Left lobe of liver (tissue), 2 donors: ENCODE results near the gene F10. TPM values are rescaled to one million over a fixed set of nuclear protein-coding genes. Genes with fewer than 3 reads are reported as not detected.
"Not testable (repeated sequence)": the region's sequence is repeated elsewhere in the genome, so short reads cannot be mapped to it uniquely, and the experiment has no call there.

ENCODE experiments used
- ATAC-seq: fragments of 200-7000 bp; cut with Tn5 transposase; one replicate; pipeline ENCODE4 v1.9.1; 2020; ENCODE audit warnings: mild to moderate bottlenecking, moderate library complexity
- DNase-seq: peaks from one replicate; pipeline ENCODE4 v3.0.0-alpha.2; 2020; ENCODE audit warnings: low spot score
- total RNA-seq: library from RNA; stranded (reverse); gene quantifications from one replicate; pipeline ENCODE4 v1.2.1, GENCODE V29; 2021
- donor health status: DM: no; HTN: no; CAD: no; lungs with moderate emphysema.
- donor health status: DM: no; HTN: yes; CAD: no.

F10 gene
- 124 TPM for total RNA-seq

DNA sequence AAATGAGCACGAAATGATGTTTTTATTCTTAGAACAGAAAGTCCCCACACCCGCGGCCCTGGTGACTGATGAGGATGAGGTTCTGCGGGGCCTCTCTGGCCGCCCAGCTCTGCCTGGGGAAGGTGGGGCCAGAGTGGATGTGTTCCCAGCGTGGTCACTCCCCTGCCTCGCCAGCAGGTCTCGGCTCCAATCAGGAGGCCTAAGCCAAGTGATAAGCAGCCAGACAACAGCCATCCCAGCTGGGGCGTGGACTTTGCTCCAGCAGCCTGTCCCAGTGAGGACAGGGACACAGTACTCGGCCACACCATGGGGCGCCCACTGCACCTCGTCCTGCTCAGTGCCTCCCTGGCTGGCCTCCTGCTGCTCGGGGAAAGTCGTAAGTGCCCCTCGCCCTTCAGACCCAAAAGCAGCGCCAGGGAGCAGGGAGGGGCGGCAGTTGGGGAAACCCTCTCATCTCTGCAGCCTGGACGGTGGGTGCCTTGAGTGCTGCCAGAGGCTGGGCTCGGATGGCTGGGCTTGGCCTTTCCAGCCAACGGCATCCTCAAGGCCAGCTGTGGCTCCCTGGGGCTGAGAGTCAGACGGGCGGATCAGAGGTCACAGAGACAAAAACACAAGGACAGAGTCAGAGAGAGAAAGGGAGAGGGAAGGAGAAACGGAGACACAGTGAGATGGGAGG, at the start of gene F10:
Gene F10, plus strand, starts transcription at position 250 of the 676 bp plus-strand sequence. Its CDS starts 57 bp downstream, at position 307.
- peak; percentile 90 for ATAC-seq
- peak; percentile 95 for DNase-seq

- DNase-seq = no peak
- ATAC-seq = no peak
Observed at GRCh38 chr13:113073942-113074341, 48.7 kb upstream of the F10 start.

GRCh38 chr13:113074401-113074800, 48.2 kb upstream of the F10 start:
- ATAC-seq (no peak), DNase-seq (no peak)

DNA sequence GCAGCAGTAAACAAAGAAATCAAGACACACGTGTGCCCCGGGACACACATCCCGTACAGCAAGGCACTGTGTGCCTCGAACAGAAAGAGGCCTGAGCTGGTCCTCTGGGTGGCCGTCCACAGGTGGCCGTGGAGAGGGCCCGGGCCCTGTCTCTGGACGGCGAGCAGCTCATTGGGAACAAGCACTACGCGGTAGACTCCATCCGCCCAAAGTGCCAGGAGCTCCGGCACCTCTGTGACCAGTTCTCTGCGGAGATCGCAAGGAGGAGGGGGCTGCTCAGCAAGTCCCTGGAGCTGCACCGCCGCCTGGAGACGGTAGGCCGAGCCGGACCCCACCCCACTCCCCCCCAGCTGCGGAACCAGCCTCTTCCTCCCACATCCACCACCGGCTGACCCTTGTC, 47.7 kb upstream of the F10 start:
- DNase-seq (no peak), ATAC-seq (no peak)

DNA sequence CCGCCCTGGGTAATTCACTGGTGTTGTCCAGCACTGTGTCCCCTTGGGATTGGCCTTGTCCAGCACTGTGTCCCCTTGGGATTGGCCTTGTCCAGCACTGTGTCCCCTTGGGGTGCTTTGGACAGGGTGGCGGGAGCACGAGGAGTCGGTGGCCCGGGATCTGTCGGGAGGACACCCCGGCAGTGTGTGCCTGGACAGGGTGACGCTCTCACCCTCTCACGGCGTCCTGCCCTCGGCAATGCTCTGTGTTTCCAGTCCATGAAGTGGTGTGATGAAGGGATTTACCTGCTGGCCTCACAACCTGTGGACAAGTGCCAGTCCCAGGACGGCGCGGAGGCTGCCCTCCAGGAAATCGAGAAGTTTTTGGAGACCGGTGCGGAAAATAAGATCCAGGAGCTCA, 46.9 kb upstream of the F10 start:
- DNase-seq = no peak

DNA sequence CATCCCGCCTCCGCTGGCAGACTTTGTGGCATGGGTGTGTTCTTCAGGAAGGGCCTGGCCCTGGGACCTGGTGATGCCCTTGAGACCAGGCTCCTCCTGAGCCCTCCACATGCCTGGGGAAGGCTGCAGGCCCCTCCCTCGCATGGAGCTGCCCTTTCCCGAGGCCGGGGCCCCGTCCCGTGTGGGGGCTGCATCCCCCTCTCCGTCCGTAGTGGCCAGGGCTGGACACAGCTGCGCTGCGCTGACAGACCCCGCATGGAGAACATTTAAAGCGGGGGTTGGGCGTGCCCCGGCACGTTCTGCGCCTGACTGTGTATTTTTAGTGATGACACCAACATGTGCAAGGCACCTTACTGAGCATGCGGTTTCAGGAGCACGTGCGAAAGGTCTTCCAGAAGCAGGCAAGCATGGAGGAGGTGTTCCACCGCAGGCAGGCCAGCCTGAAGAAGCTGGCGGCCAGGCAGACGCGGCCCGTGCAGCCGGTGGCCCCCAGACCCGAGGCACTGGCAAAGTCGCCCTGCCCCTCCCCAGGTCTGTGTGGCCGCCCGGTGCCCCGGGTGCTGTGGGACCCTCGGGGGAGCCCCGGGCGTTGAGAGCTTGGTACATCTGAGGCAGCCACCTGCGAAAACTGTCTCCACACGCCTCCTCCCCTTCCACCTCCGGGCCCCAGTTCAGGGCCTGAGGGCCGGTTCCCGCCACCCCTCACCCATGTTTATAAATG, 45.8 kb upstream of the F10 start:
- no peak for ATAC-seq

More for the DNA sequence above, 46.9 kb upstream of the F10 start:
- ATAC-seq = no peak

GRCh38 chr13:113077566-113077952, 45.0 kb upstream of the F10 start:
- no peak for ATAC-seq
- DNase-seq = no peak

More for the DNA sequence above, 45.8 kb upstream of the F10 start:
- no peak for DNase-seq

GRCh38 chr13:113077953-113078901, 44.4 kb upstream of the F10 start:
- no peak for DNase-seq
- no peak for ATAC-seq

DNA sequence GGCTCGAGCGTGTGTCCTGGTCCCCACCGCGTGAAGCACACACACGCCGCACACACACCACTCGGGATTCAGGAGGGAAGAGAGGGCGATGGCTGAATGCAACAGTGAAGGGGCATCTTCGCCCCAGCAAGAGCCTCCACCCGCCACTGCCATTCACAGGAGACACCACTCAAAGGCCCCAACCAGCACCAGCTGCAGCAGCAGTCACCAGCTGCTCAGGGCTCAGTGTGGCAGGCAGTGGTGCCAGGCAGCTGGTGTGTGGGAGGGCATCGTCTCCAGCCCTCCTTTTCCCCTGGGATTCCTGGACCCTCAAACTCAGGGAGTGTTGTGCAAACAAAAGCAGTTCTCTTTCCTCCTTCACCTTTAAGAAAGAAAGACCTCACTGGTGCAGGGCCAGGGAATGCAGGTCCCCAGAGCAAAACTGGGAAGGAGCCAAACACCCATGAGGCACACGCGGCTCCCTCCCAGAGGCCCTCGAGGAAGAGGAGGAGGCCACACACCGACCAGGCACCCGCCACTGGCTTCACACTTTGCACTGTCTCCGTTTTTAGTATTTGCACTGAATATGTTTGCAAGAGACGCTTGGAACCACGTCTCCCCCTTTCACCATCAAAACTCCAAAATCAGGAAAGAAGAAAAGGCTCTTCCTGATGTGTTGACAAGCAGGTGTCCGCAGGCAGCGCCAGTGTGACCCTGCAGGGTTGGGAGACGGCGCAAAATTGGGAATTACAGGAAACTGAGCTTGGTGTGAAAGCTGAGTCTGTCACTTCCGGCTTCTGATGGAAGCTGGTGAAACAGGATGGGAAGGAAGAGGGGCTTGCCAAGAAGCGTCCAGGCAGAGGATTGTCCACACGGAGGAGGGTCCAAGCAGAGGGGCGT, 43.5 kb upstream of the F10 start:
- DNase-seq (no peak), ATAC-seq (no peak)

- ATAC-seq, DNase-seq: not testable (repeated sequence)
Observed at GRCh38 chr13:113079781-113080080, 42.9 kb upstream of the F10 start.

GRCh38 chr13:113080361-113080831, 42.2 kb upstream of the F10 start:
- no peak for DNase-seq
- no peak for ATAC-seq

DNA sequence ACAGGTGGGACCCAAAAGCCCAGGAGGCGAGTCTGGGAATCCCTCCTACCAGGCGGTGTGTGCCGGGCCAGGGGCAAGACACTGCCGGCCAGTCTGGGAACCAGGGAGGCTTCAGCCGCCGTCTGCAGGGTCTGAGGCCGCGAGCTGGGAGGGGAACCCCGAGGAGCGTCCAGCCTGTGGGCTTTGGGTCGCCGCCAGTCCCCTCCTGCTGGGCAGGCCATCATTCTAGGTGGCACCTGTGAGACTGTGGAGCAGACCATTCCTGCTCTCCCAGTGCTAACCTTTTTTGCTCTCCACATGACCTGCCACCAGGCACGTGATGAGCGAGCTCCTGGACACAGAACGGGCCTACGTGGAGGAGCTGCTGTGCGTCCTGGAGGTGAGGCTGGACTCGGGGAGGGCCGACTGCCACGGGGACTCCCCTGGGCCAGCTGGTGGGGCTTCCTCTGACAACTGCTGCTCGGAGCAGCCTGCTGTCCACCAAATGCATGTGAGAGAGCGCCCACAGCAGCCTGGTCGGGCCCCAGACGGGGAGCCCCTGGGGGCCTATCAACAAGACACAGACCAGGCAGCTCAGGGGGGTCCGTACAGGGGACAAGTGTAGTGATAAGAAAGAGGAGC, 41.6 kb upstream of the F10 start:
- ATAC-seq = no peak
- no peak for DNase-seq

DNA sequence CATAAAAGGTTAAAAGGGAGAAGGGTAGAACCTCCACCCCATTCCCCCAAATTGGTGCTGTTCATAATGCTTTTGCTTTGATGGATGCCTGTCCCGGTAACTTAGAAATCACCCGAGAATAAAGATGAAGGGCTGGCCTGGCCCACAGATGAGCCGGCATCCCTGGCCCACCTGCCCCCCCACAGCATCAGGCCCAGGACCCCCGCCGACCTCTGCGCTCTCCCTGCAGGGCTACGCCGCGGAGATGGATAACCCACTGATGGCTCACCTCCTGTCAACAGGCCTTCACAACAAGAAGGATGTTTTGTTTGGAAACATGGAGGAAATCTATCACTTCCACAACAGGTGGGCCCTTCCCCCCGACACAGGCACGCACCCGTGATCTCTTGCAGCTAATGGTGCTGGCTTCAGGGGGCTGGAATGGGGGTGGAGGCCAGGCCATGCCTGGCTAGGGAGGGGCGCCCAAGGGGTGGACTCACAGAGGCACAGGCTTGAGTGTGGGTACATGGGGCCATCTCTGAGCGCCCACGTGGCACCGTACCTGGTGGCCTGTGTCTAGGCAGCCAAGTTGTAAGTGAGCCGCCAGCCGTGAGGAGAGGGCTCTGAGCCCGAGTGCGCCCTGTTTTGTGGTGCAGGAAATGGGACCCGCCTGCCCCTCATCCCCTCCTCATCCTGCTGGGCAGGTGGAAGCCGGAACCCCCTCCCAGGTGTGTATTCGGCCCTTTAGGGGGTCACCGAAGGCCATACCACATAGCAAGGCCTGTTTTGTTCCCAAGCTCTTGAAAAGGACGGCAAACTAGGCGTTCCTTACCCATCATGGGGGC, 40.2 kb upstream of the F10 start:
- DNase-seq = no peak
- ATAC-seq = no peak

GRCh38 chr13:113083022-113083373, 39.6 kb upstream of the F10 start:
- DNase-seq = no peak

DNA sequence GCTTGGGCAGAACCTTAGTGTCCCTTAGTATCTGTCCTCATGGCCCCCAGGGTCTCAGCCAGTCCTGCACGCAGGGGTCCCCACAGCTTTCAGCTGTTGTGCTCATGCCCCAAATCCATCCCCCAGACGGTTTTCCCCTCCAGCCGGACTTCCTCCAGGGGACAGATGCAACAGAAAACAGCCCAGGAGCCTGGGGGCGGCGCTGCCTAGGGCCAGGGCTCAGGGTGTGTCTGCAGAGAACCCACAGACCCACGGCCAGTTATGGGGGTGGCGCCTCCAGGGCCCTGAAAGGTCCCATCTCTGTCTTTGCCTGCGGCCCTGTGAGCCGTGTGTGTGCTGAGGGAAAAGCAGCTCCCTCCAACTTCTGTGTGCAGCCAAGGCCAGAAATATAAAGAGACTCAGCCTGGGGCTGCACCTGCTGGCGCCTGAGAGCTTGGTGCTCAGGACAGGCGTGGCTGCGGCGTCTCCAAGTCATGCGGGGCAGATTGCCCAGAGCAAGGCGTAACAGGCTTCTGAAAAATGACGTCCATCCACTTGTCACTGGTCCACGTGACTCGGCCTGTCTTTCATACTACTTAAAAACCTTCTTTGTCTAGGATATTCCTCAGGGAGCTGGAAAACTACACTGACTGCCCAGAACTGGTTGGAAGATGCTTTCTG, 39.1 kb upstream of the F10 start:
- ATAC-seq (no peak), DNase-seq (no peak)

More at GRCh38 chr13:113083022-113083373, 39.6 kb upstream of the F10 start:
- ATAC-seq = no peak

DNA sequence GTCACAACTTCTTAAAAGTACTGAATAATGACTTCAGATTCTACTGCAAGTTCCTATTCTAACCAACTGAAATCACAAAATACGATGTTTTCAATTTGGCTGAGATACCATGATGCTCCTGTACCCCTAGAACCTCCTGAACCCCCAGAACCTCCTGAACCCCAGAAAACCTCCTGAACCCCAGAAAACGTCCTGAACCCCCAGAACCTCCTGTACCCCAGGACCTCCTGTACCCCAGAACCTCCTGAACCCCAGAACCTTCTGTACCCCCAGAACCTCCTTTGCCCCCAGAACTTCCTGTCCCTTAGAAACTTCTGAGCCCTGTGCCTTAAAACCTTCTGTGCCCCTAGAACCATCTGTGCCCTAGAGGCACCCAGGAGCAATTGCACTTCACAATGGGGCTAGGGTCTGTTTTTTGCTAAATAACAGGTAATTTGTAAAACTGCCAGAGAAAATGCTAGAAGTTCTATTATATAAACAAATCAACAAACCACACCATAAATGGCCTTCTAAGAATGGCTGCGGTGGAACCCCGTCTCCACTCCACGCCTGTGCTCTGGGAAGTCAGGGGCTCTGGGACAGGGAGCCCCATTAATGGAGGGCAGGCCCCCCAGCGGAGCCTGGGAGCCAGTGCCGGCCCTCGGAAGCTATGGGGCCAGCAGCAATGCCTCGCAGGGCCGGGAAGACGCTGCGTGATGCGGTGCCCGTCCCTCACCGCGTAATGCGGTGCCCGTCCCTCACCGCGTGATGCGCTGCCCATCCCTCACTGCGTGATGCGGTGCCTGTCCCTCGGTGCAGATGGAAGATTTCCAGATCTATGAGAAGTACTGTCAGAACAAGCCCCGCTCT, 38.3 kb upstream of the F10 start:
- no peak for ATAC-seq
- no peak for DNase-seq

GRCh38 chr13:113084943-113085540, 37.6 kb upstream of the F10 start:
- ATAC-seq (no peak), DNase-seq (no peak)
